ENCODE data around the gene NFYC.

DNA sequence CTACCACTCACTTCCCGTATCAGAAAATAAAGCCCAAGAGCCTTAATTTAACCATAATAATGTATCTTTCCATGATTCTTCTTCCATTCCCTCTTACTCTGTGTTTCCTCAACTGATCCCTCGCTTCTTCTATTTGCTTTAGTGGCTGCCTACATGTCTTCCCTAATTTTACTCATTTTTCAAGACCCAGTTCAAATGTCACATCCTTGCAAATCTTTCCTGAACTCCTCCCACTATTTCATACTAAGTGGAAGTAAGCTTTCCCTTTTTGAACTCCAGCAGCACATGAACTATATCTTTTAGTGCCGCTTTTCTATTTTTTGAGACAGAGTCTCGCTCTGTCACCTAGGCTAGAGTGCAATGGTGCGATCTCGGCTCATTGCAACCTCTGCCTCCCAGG lies 3.8 kb upstream of the NFYC start:
- TF ChIP-seq, protein P1, sequence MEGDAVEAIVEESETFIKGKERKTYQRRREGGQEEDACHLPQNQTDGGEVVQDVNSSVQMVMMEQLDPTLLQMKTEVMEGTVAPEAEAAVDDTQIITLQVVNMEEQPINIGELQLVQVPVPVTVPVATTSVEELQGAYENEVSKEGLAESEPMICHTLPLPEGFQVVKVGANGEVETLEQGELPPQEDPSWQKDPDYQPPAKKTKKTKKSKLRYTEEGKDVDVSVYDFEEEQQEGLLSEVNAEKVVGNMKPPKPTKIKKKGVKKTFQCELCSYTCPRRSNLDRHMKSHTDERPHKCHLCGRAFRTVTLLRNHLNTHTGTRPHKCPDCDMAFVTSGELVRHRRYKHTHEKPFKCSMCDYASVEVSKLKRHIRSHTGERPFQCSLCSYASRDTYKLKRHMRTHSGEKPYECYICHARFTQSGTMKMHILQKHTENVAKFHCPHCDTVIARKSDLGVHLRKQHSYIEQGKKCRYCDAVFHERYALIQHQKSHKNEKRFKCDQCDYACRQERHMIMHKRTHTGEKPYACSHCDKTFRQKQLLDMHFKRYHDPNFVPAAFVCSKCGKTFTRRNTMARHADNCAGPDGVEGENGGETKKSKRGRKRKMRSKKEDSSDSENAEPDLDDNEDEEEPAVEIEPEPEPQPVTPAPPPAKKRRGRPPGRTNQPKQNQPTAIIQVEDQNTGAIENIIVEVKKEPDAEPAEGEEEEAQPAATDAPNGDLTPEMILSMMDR (IDR thresholded peaks at IDR 0.05), result no peak
- TF ChIP-seq POLR2AphosphoS5 (IDR thresholded peaks at IDR 0.05), result no peak
